GM20431 (cell line): Measurements from ENCODE around the gene RGS6.

Source experiments
- in situ Hi-C: fragments of 300-500 bp; cut with MseI, MboI; formaldehyde crosslinking; loops from one replicate; pipeline ENCODE4 v1.15.0; 2020; ENCODE audit warnings: low sequenced_read_pairs; ENCODE audit not compliant: unreplicated experiment

The RGS6 gene

DNA sequence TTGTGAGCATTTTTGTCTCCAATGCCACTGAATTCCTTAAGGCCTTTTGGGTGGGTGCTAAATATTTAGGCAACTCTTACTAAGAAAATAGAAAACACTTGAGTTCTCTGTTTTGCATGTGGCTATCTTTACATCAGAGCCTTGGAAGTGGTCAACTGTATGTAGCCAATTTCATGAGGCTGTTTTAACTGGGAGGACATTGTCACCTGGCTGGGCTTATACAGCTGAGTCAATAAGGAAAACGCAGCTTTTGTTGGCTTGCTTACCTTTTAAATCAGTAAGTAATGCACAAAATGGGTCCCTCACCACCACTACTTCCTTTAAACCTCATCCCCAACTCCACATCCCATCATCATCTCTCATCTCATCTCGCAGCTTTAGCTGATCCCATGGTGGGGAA is 194.3 kb downstream of the RGS6 start:
- in situ Hi-C loops, result no loop called here

DNA sequence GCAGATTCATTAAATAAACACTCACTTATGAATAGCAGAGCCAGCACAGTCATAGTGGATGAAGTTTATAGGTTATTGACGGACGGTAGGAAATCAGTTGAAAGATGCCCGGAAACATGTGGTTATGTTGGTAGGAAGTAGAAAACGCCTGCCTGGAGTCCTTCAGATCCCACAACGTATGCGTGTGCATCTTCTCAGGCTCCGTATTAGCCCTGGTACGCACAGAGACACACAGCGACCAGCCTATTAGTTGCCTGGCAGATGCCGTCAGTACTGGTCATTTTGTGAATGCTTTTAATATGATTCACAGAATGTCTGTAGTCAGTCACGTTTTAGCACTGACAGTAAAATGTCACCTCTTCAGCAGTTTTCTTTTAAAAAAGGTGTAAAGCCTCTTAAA is 196.4 kb downstream of the RGS6 start:
- in situ Hi-C loops, result no loop called here

DNA sequence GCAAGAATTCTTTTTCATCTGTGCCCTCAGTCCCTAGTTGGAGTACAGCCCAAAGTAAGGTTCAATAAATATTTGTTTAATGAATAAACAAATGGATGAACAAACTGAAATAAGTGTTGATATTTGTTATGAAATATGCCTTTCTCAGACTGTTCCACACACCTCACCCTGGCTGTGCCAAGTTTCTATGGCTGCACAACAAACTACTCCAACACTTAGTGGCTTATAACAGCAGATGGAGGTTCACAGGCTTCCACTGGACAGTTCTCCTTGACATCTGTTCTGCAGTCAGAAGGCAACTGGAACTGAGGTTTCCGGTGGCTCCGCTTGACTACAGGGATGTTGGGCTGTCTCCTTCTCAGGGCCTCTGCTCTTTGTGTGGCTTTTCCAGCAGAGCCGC is 197.1 kb downstream of the RGS6 start:
- in situ Hi-C loops, result no loop called here

DNA sequence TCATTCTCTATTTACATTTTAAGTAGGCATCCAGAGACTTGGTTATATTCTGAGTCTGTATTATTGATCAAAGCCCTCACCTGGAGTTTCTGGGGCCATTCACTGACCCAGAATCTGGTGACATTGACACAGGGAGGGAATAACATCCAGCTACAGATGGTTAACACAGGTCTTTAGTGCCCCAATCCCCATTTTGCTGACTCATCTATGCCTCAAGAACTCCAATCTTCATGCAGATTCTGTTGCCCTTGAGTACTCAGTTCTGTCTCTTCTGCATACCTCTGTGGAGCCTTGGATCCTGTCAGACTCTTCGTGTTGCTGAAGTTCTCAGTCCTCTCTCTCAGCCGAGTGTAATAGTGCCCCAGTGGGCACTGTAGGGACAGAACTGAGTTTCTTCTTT is 208.9 kb downstream of the RGS6 start:
- in situ Hi-C loops, result no loop called here

DNA sequence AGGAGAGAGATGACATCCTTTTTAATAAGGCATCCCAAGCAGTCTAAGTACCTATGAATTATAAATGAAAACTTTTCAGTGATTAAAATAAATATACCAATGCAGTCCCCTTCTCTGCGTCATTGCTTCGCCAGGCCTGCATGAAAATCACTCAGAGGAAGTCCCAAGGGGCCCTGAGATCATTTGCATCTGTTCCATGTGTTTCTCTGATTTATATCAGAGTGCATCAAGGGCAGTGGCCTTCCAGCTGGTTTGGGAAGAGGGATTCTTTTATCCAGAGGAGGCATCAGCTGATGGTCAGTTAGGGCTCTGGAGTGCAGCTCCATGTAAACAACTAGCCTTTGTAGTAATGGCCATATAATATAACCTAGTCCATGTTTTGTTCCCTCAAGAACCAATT is 210.1 kb downstream of the RGS6 start:
- in situ Hi-C loops, result no loop called here

DNA sequence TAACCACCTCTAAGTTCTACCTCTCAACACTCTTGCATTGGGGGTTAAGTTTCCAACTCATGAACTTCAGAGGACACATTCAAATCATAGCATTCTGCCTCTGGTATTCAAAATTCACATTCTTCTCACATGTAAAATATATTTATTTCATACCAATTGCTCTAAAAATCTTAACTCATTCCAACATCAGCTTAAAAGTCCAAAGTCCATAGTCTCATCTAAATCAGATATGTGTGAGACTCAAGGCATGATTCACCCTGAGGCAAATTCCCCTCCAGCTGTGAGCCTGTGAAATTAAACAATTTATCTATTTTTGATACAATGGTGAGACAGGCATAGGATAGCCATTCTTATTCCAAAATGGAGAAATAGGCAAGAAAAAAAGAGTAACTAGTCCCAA is 214.0 kb downstream of the RGS6 start:
- in situ Hi-C loops, result no loop called here

DNA sequence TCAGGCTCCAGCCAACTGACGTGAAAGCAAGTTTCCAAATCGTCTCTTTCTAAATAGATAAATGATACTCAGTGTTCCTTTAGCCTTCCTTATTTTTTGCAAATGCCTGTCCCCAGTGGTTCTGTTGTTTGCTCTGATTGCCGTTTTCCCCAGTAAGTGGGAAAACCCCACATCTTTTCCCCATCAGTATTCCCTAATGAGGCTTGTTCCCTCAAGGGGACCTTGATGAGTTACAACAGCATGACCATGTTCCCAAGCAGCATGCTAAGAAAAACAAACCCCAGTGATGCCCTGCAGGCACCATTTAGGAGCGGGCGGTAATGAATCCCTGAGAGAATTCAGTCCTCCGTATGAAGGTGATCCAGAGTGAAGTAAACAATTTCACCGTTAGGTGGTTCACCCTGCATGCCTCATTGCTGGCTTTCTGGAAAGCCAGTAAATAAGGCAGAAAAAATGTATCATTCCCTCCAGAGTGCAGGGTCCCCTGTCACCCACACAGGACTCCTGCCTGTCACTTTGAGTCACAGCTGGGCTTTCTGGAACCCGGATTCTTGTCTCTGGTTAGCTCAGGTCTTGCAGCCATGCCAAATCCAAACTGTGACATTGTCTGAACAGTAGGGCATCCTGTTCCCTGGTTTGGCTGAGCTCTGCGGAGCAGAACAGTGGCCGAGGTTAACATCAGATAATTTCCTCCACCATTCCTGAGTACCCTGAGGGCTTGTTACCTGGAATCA is 222.6 kb downstream of the RGS6 start:
- in situ Hi-C loops, result no loop called here

DNA sequence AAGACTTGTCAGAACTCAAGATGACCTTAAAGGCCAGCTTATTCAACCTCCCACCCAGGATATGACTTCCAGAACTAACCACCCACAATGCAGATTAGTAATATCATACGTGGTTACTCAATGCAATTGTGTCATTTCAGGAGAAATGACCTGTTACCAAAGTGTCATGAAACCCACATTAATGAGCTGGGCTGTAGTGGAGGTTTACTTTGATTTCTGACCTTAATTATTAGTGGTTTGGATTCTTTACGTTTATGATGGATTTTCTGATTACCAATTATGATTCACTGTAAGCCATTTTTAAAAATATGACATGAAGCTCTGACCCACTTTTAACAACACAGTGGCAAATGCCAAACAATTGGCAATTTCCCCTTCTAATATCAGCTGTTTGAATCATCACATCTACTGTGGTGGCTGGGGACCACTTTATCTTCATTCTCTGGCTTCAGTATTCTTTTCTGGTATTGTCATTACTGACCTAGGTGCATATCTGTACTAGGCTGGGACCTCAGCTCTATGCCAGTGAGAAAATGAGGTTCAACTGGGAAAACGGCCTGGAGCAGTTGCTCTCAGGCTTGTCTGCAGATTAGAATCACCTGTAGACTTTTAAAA is 223.3 kb downstream of the RGS6 start:
- in situ Hi-C loops, result no loop called here

DNA sequence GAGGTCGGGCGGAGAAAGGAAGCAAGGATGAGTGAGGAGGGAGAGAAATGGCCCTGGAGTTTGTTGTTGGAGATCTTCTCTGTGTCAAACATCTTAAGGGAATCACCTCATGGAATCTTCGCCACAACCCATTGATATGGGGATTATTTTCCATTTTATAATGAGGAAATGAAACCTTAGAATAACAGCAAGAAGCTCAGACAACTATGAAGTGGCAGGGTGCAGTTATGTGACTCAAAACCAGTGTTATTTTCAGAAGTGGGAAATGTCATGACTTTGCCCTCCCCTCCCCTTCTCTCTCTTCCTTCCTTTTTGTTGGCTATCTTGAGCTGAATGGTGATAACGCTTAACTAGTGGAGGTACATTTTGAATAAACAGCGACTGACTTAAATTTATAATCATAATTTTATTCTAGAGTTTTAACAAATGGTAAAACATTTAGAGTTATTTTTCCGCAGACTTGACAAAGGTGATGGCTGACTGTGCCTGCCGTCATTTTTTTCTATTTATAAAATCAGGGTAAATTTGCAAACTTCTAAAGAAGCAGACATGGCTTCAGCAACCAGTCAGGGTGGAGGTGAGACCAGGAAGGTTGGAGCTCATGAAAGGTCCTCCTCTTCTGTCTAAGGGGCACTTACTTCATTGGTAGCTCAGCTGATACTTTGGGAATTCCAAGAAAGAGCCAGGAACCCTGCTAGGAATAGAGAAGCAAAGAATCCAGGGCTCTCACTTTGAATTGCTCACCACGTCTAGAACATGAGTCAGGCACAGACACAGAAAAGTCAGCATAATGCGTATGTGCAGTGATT is 232.4 kb downstream of the RGS6 start:
- in situ Hi-C loops, result no loop called here

DNA sequence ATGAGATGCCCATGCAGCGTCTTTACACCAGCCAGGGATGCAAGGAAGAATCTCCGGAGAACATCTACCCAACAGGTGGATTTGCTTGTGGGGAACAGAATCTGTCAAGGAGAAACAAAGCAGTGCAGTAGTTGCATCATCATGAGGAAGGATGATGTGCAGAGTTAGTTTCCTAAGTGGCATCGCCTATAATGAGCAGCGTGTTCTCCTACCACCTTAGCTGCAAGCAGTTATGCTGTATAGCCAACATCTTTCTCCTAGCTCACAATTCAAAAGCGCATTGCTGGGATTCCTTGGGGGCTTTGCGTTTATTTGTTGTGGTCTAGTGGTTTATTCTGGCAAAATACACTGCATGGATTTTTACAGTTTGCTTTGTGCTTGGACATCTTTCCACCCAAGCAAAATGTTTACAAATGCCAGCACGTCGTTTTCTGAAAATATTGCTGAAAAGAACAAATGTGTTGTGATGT is 233.0 kb downstream of the RGS6 start:
- in situ Hi-C loops, result no loop called here

DNA sequence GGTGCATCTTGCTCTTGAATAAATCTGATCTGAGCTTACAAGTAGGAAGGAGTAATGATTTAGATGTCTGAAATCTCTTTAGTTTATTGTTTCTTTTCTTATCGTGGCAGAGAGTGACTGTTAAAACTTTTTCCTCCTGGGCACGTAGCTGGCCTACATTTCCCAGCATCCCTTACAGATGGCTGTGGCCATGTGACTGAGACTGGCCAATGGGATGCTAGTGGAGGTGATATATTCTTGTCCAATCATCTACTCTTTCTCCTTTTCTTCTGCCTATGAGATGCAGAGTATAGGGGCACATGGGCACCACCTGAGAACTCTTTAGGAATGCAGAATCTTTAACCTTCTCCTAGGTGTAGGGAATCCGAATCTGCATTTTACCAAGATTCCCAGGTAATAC is 237.3 kb downstream of the RGS6 start:
- in situ Hi-C loops, result no loop called here

DNA sequence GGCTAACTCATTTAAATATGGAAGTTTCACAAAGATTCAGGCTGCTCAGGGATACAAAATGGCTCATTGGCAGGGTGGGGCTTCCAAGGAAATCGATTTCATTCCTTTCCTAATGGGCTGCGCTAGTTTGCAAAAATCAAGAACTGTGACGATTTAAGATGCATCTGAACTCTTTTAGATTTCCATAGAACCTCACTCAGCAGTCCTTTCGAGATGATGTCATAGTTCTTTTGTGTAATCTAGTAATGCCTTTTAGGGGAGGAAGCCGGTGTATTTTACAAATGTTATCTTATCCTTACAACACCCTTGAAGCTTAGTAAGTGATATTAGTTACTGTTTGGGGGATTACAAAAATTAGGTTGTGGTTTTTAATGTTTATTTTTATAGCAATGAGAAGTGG is 239.8 kb downstream of the RGS6 start:
- in situ Hi-C loops, result no loop called here

DNA sequence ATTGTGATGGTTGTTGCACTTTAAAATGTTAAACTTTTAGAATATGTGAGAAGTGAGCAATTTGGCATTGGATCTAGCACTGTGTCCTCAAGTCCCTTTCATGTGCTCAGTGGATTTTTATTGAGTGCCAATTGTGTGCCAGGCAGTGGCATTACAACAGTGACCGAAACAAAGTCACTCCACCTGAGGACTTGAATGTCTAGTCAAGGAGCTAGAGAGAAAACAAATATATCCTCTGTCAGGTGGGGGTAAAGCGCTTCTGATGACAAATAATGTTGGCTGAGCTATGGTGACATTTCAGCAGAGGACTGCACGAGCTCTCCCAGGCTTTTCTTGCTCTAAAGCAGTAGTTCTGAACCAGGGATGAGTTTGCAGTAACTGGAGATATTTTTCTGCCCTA is 240.4 kb downstream of the RGS6 start:
- in situ Hi-C loops, result no loop called here

DNA sequence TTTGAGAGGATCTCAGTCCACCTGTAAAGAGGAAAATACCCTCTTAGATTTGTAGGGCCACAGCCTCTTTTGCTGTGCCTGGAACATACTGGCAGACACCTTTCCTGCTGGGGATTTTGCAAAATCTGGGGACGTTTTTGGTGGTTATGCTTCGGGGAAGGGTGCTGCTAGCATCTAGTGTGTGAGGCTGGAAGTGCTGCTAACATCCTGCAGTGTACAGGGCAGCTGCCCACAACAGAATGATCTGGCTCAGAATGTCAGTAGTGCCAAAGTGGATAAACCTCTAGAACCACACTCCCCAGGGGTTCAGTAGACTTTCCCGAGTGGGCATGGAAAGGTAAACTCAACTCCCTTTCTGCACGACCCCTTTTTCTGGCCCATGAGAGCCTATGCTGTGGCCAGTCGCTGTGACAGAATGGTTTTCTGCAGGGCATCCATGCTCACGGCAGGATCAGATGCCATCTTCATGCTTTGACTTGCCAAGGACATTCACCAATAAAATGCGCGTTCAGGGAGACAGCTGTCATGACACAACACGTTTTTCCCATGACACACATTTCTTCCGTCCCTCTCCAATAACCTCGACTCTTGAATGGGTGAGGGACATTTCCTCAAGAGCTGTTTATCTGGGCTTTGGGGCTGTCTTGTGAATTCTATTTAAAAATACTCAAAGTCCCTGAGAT is 240.9 kb downstream of the RGS6 start:
- in situ Hi-C loops, result no loop called here

DNA sequence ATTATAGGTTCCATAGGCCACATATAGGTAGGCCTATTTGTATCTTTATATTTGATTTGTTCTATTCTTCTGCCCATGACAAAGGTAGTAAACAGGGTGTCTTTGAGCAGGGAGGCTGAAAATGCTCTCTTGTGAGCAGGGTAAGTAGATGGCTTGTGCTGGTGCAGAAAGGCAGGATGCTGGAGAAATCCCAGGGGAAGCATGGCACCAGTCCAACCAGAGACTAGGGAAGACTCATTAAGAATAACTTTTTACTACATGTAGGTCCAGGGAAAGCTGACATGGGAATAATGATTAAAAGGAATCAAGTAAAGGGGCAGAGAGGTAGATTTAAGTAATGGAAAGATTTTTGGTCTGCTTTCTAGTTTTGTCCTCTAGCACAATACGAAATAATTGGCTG is 245.0 kb downstream of the RGS6 start:
- in situ Hi-C loops, result no loop called here

DNA sequence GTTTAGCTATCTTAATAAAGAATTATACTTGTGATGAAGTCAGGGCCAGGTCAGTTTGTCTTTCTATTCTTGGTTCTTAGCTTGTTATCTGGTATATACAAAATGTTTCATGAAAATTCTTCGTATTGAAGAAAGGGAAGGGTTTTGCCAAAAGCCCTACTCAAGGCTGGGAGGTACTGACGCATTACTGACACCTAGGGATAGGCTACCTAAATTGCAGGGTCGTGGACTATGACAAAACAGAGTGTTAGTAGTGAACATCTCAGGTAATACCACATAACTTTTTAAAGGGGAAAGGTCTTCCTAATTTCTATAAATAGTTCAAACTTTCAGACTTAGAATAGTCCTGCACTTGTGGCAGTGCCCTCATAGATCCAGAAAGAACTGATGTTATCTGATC is 246.3 kb downstream of the RGS6 start:
- in situ Hi-C loops, result no loop called here

DNA sequence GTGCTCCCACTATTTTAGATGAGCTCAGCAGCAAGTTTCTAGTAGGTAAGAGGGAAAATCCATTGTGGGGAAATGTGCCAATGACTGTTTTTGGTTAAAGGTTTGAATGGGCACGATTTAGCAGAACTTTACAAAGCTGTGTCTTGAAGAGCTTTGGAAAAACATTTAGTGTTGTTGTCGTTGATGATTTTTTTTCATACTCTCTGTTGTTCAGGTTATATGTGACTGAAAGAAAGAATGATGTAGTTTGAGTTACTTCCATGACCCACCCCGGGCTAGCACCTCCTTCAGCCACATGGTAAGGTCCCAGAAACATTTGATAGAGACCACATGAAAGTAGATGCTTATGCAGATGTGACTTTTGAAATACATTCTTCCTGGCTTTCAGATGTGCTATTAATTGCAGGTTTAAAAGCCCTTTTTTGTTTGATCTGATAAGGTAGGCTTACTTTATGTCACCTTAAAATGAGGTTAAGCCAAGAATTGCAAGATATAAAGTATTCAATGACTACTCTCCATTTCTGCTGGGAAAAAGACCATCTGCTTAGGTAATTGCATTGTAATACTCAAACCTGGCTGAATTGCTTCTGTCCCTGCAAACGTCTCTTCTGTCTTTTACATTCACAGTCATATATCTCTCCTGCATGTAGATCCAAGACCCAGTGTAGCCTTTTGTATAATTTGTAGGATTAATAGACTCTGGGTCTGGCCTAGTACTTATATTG is 250.6 kb downstream of the RGS6 start:
- in situ Hi-C loops, result no loop called here

DNA sequence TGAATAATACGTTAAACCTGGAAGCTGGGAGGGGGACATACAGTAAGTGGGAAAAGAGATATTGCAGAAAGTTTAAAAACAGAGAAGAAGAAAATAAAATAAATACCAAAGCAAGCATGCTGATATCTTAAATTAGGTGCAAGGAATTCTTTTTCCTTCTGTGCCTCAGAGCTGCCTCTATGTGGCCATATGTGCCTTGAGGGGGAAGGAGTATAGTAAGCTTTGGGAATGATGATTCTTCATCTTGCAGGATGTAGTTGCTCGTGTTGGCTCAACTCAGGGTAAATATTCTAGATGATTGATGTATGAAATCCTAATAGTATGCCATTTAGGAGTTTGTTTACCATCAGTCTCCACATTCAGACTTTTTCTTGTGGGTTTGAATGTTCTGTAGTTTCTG is 251.4 kb downstream of the RGS6 start:
- in situ Hi-C loops, result no loop called here

DNA sequence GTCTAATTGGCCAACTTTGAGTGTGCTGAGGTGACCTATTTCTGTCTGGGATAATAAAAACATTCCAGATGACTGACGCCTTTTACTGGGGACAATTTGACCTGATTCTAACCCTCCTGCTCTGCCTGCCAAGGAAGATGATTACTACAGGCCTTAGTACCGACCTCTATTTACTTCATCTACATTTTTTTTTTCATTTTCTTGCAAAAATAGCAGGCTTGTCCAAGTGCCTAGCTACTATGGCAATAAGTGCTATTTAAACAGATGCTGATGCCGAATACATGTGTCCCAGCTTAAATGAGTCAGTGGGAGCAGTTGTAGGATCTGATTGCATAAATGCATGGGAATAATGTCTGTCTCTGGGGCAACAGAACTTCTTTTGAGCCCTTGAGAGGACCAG is 254.3 kb downstream of the RGS6 start:
- in situ Hi-C loops, result no loop called here
